IMR-90 (cell line): ENCODE measurements around the gene SLC5A2. TPM values are rescaled to one million over a fixed set of nuclear protein-coding genes. Genes with fewer than 3 reads are reported as not detected.

Experiments
- ATAC-seq: fragments of 200-7000 bp; cut with Tn5 transposase; 2 replicates; pipeline ENCODE4 v1.9.1; 2020; ENCODE audit warnings: low read depth, mild to moderate bottlenecking, moderate library complexity
- BruUV-seq: library from RNA; stranded (reverse); fragments of 400-500 nt; replicated peaks from 2 replicates; lab custom pipeline; 2021; lab: Mats Ljungman, UMichigan
- CTCF ChIA-PET: fragments of 300-600 bp; formaldehyde crosslinking; extraction: SDS; loops from one replicate; lab custom pipeline; 2021; ENCODE audit warnings: antibody characterized with exemption; lab: Yijun Ruan, JAX
- POLR2A ChIA-PET: fragments of 300-600 bp; sonication (Branson Sonifier 250); formaldehyde crosslinking; loops from one replicate; lab custom pipeline; 2022; ENCODE audit warnings: antibody characterized with exemption; ENCODE audit not compliant: unreplicated experiment; lab: Charles Lee
- DNase-seq: peaks from one replicate; pipeline ENCODE4 v3.0.0; 2013
- H2AFZ ChIP-seq: replicated peaks from 2 replicates; pipeline ENCODE3; 2013; ENCODE audit warnings: low read length, mild to moderate bottlenecking; ENCODE audit not compliant: poor library complexity
- H2AK5ac ChIP-seq: 2 replicates; pipeline ENCODE4 v1.6.1; 2013; ENCODE audit warnings: low read depth, low read length, inconsistent platforms
- H2AK9ac ChIP-seq: replicated peaks from 2 replicates; pipeline ENCODE3; 2013; ENCODE audit warnings: mild to moderate bottlenecking, low read depth, low read length, moderate library complexity; ENCODE audit not compliant: poor library complexity
- H2BK120ac ChIP-seq: 2 replicates; pipeline ENCODE4 v1.6.1; 2013; ENCODE audit warnings: low read depth, low read length, inconsistent platforms
- H2BK15ac ChIP-seq: 3 replicates; pipeline ENCODE4 v1.6.1; 2013; ENCODE audit warnings: low read depth, low read length, inconsistent platforms
- H2BK20ac ChIP-seq: 2 replicates; pipeline ENCODE4 v1.6.1; 2013; ENCODE audit warnings: low read depth, mild to moderate bottlenecking, inconsistent platforms, low read length, moderate library complexity
- H2BK5ac ChIP-seq: 2 replicates; pipeline ENCODE4 v1.6.1; 2013; ENCODE audit warnings: mild to moderate bottlenecking, low read depth, low read length, inconsistent platforms; ENCODE audit not compliant: poor library complexity, severe bottlenecking
- H3K14ac ChIP-seq: replicated peaks from 2 replicates; pipeline ENCODE4 v1.6.1; 2013; ENCODE audit warnings: low read depth, low read length, inconsistent platforms
- H3K18ac ChIP-seq: 2 replicates; pipeline ENCODE4 v1.6.1; 2013; ENCODE audit warnings: low read depth, low read length, control low read depth
- H3K23ac ChIP-seq: 2 replicates; pipeline ENCODE4 v1.6.1; 2013; ENCODE audit warnings: low read depth, low read length, inconsistent platforms
- H3K27ac ChIP-seq: 2 replicates; pipeline ENCODE4 v1.5.1; 2013; ENCODE audit warnings: mild to moderate bottlenecking, control low read depth, low read length; ENCODE audit not compliant: insufficient read depth
- H3K27me3 ChIP-seq: 2 replicates; pipeline ENCODE4 v1.6.1; 2013; ENCODE audit warnings: low read length; ENCODE audit not compliant: control insufficient read depth, insufficient read depth
- H3K36me3 ChIP-seq: 2 replicates; pipeline ENCODE4 v1.6.1; 2013; ENCODE audit warnings: low read length, mixed read lengths; ENCODE audit not compliant: control insufficient read depth, insufficient read depth
- H3K4ac ChIP-seq: 2 replicates; pipeline ENCODE4 v1.6.1; 2013; ENCODE audit warnings: low read depth, low read length, inconsistent platforms
- H3K4me1 ChIP-seq: 2 replicates; pipeline ENCODE4 v1.6.1; 2013; ENCODE audit warnings: low read length, mixed read lengths; ENCODE audit not compliant: control insufficient read depth, insufficient read depth
- H3K4me2 ChIP-seq: 2 replicates; pipeline ENCODE4 v1.6.1; 2013; ENCODE audit warnings: low read depth, mild to moderate bottlenecking, control low read depth, low read length, moderate library complexity
- H3K4me3 ChIP-seq: 2 replicates; pipeline ENCODE4 v1.5.1; 2013; ENCODE audit warnings: low read depth, mild to moderate bottlenecking, control low read depth, low read length, moderate library complexity; ENCODE audit not compliant: insufficient read depth
- H3K56ac ChIP-seq: 2 replicates; pipeline ENCODE4 v1.6.1; 2013; ENCODE audit warnings: low read length, inconsistent platforms; ENCODE audit not compliant: insufficient read depth; ENCODE audit errors: extremely low read depth
- H3K79me1 ChIP-seq, 2 experiments: 2 replicates each; pipeline ENCODE4 v1.6.1; 2013; ENCODE audit warnings: low read length in 2 of 2, inconsistent platforms in 1 of 2, low read depth in 1 of 2
- H3K9ac ChIP-seq: 2 replicates; pipeline ENCODE4 v1.6.1; 2013; ENCODE audit warnings: low read depth, low read length, control low read depth
- H3K9me1 ChIP-seq: 2 replicates; pipeline ENCODE4 v1.6.1; 2013; ENCODE audit warnings: low read length, inconsistent platforms; ENCODE audit not compliant: insufficient read depth
- H3K9me3 ChIP-seq: 2 replicates; pipeline ENCODE4 v1.6.1; 2013; ENCODE audit warnings: low read length; ENCODE audit not compliant: control insufficient read depth, insufficient read depth
- H4K20me1 ChIP-seq: 2 replicates; pipeline ENCODE4 v1.6.1; 2013; ENCODE audit warnings: low read length, inconsistent platforms; ENCODE audit not compliant: insufficient read depth
- H4K5ac ChIP-seq: 2 replicates; pipeline ENCODE4 v1.6.1; 2013; ENCODE audit warnings: mild to moderate bottlenecking, low read depth, low read length, control low read depth
- H4K8ac ChIP-seq, 2 experiments: 2 replicates each; pipeline ENCODE4 v1.6.1; 2013; ENCODE audit warnings: low read depth in 2 of 2, low read length in 2 of 2, control low read depth in 1 of 2, inconsistent platforms in 1 of 2
- H4K91ac ChIP-seq: 2 replicates; pipeline ENCODE4 v1.6.1; 2013; ENCODE audit warnings: low read depth, low read length, inconsistent platforms; ENCODE audit not compliant: insufficient read depth
- MAZ ChIP-seq: IDR thresholded peaks from 2 replicates; pipeline ENCODE4 v1.6.1; 2012; ENCODE audit warnings: low read depth, mild to moderate bottlenecking, low read length, improper control_type of control experiment, moderate library complexity, borderline replicate concordance
- NFE2L2 ChIP-seq: fragments of 150-350 bp; IDR thresholded peaks from 2 replicates; pipeline ENCODE4 v1.6.1; 2016; ENCODE audit warnings: low read depth, mild to moderate bottlenecking, low read length
- USF2 ChIP-seq: fragments of 150-350 bp; IDR thresholded peaks from 2 replicates; pipeline ENCODE4 v1.6.1; 2017; ENCODE audit warnings: mild to moderate bottlenecking, antibody characterized with exemption, low read length, low read depth
- WGBS, 2 experiments: methylation state at CpG; one replicate each; pipeline versions ENCODE4 v1.1.5 to v1.1.7; 2013; ENCODE audit warnings: missing lambda C conversion rate in 2 of 2; ENCODE audit not compliant: insufficient read length in 1 of 2; ENCODE audit errors: extremely low coverage in 2 of 2; 5-methylcytosine and 5-hydroxymethylcytosine counted together
- dilution Hi-C: fragments of 300-500 bp; cut with HindIII; formaldehyde crosslinking; loops from one replicate; pipeline ENCODE4 v1.14.3; 2018; ENCODE audit warnings: low sequenced_read_pairs; ENCODE audit not compliant: unreplicated experiment
- in situ Hi-C: fragments of 300-500 bp; cut with MboI; formaldehyde crosslinking; loops from 3 replicates; pipeline ENCODE4 v1.14.3; 2019; ENCODE audit warnings: low sequenced_read_pairs, inconsistent platforms, mixed read lengths
- intact Hi-C: fragments of 100-400 bp; cut with micrococcal nuclease; formaldehyde crosslinking; loops from 2 replicates; pipeline ENCODE4 v1.10.0; 2022
- polyA plus RNA-seq, 3 experiments: library from polyadenylated mRNA; depleted of rRNA; stranded (reverse); fragments of >200 nt; gene quantifications; 2 replicates each; pipeline ENCODE4 v1.2.3, GENCODE V29; 2012; ENCODE audit warnings: low replicate concordance in 1 of 3
- total RNA-seq: library from RNA; depleted of rRNA; stranded (reverse); fragments of >200 nt; gene quantifications from 2 replicates; pipeline ENCODE4 v1.2.3, GENCODE V29; 2012

The SLC5A2 gene
- total and polyA plus RNA-seq, 2 of the 4 experiments (the other 2 are of a cell fraction) = not detected

- H2BK15ac ChIP-seq = no peak overlapping the region
- H4K20me1 ChIP-seq = no peaks in the 10 kb centered on the region
- no peak overlapping the region for H2BK120ac ChIP-seq
- no peak overlapping the region for H4K5ac ChIP-seq
- H3K9me1 ChIP-seq = no peaks in the 10 kb centered on the region
- intact Hi-C loops (no loop called here), in situ Hi-C loops (no loop called here), dilution Hi-C loops (no loop called here)
- DNase-seq (no peak), ATAC-seq (no peak)
- POLR2A ChIA-PET = no interaction called here
- H2AK9ac ChIP-seq = no peak overlapping the region
- H2AK5ac ChIP-seq = no peak overlapping the region
- H3K14ac ChIP-seq = no peak overlapping the region
- TF ChIP-seq USF2 (no peak), NFE2L2 (no peak), MAZ (no peak)
- no TSS peak for BruUV-seq
- H3K79me1 ChIP-seq = no peaks in the 10 kb centered on the region
- no peak overlapping the region for H2BK20ac ChIP-seq
- no peak overlapping the region for H3K56ac ChIP-seq
- no peak overlapping the region for H3K4ac ChIP-seq
- no CpG with 5 or more reads among the region's 9 CpGs for WGBS, 2 experiments
- H4K8ac ChIP-seq = no peak overlapping the region
- H3K36me3 ChIP-seq = no peaks in the 10 kb centered on the region
- peaks cover 26% of the 10 kb centered on the region for H3K27me3 ChIP-seq
- no peak overlapping the region for H2AFZ ChIP-seq
- H3K23ac ChIP-seq = no peak overlapping the region
- H3K18ac ChIP-seq = no peak overlapping the region
- H3K4me1 ChIP-seq = no peaks in the 10 kb centered on the region; the same call in 1 of the 2 replicates
- no peak overlapping the region for H2BK5ac ChIP-seq
- CTCF ChIA-PET = no interaction called here
- no peak overlapping the region for H3K4me2 ChIP-seq
- no peak overlapping the region for H3K9ac ChIP-seq
- H3K27ac ChIP-seq = no peak overlapping the region
- H3K9me3 ChIP-seq = peaks cover 4% of the 10 kb centered on the region; the same call in 1 of the 2 replicates
- H3K4me3 ChIP-seq = no peak overlapping the region
- no peak overlapping the region for H4K91ac ChIP-seq
These were observed 52.8 kb downstream of the SLC5A2 start for GRCh38 chr16:31535737-31536136.
